GM18951 (cell line): Measurements from ENCODE around the gene SMCP.

Experiments
- POLR2A ChIP-seq: IDR thresholded peaks from 4 replicates; pipeline ENCODE4 v1.6.1; 2011; ENCODE audit warnings: mild to moderate bottlenecking; ENCODE audit not compliant: insufficient read length, insufficient read depth; ENCODE audit errors: extremely low read depth
- in situ Hi-C: fragments of 300-500 bp; cut with MboI; formaldehyde crosslinking; loops from one replicate; pipeline ENCODE4 v1.12.0; 2022; ENCODE audit warnings: low sequenced_read_pairs, mixed read lengths, inconsistent platforms; ENCODE audit not compliant: unreplicated experiment

Gene SMCP

GRCh38 chr1:152878042-152878441, at the start of gene SMCP:
Gene SMCP, plus strand, starts transcription at chr1:152878322. Its CDS starts 6,101 bp downstream, at chr1:152884423.
- in situ Hi-C loops = no loop called here
- TF ChIP-seq POLR2A = no peak

- in situ Hi-C loops = no loop called here
- TF ChIP-seq POLR2A = no peak
These were observed 41.3 kb upstream of the SMCP start for GRCh38 chr1:152836870-152837269.

- no peak for TF ChIP-seq POLR2A
- in situ Hi-C loops = no loop called here
These were observed 35.6 kb upstream of the SMCP start, which contains the start of gene LCE6A for GRCh38 chr1:152842556-152842955. Gene LCE6A, plus strand, starts transcription at chr1:152842856. Its CDS starts 665 bp downstream, at chr1:152843521.

GRCh38 chr1:152855661-152856060, 22.5 kb upstream of the SMCP start:
- in situ Hi-C loops = no loop called here
- TF ChIP-seq POLR2A = no peak

GRCh38 chr1:152858062-152858461, 20.1 kb upstream of the SMCP start:
- in situ Hi-C loops = no loop called here
- TF ChIP-seq POLR2A = no peak

- in situ Hi-C loops = no loop called here
- TF ChIP-seq POLR2A = no peak
These were observed 18.4 kb upstream of the SMCP start, which contains the start of gene LCE7A for GRCh38 chr1:152859696-152860095. Gene LCE7A, plus strand, starts transcription at chr1:152859996. Its CDS starts 702 bp downstream, at chr1:152860698.

GRCh38 chr1:152860129-152860528, 18.0 kb upstream of the SMCP start:
- in situ Hi-C loops = no loop called here

GRCh38 chr1:152861374-152861773, 16.7 kb upstream of the SMCP start:
- TF ChIP-seq POLR2A = no peak
- in situ Hi-C loops = no loop called here

More at GRCh38 chr1:152860129-152860528, 18.0 kb upstream of the SMCP start:
- TF ChIP-seq POLR2A = no peak

GRCh38 chr1:152864443-152864842, 13.7 kb upstream of the SMCP start:
- in situ Hi-C loops = no loop called here
- TF ChIP-seq POLR2A = no peak

GRCh38 chr1:152866321-152866720, 11.8 kb upstream of the SMCP start:
- in situ Hi-C loops = no loop called here
- TF ChIP-seq POLR2A = no peak

- TF ChIP-seq POLR2A = no peak
- in situ Hi-C loops = no loop called here
These were observed 8.2 kb upstream of the SMCP start for GRCh38 chr1:152869808-152870419.

GRCh38 chr1:152870831-152871730, 7.0 kb upstream of the SMCP start:
- in situ Hi-C loops = no loop called here

GRCh38 chr1:152871731-152872126, 6.4 kb upstream of the SMCP start:
- in situ Hi-C loops = no loop called here
- TF ChIP-seq POLR2A = no peak

More at GRCh38 chr1:152870831-152871730, 7.0 kb upstream of the SMCP start:
- no peak for TF ChIP-seq POLR2A
